Keratinocyte (primary cell): ENCODE measurements around the gene ALX4.

Experiments used
- EZH2 ChIP-seq: IDR thresholded peaks from one replicate; pipeline ENCODE4 v1.6.1; 2012; ENCODE audit warnings: inconsistent platforms, mild to moderate bottlenecking, low read length, moderate library complexity
- TF ChIP-seq, protein P1 (sequence below), 3 experiments: IDR thresholded peaks in 1 of 3; conservative IDR thresholded peaks in 1 of 3; optimal IDR thresholded peaks in 1 of 3; 2 replicates in 2 of 3; 3 replicates in 1 of 3; pipeline versions ENCODE3 to v1.5.1; 2011; ENCODE audit warnings: low read length in 3 of 3, mild to moderate bottlenecking in 3 of 3, moderate library complexity in 2 of 3, control low read depth in 1 of 3, inconsistent platforms in 1 of 3; ENCODE audit not compliant: insufficient read depth in 2 of 3; ENCODE audit errors: extremely low read depth in 1 of 3

DNA sequence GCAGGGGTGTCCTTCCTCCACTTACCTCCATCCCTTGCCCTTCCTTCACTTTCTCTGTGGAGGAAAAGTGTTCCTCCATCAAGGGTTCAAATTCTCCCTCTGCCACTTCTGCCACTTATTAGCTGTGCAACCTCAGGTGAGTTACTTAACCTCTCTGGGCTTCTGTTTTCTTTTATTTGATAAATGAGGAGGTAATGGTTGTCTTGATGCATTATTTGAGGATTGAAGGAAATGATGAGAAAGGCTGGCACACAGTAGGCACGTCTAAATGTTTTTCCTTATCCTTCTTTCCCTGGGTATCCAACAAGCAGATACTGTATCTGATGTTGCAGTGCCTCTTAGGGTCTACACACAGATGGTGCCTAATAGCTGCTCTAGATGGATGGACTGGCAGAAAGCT, 14.3 kb upstream of the ALX4 start:
- TF ChIP-seq, protein P1, sequence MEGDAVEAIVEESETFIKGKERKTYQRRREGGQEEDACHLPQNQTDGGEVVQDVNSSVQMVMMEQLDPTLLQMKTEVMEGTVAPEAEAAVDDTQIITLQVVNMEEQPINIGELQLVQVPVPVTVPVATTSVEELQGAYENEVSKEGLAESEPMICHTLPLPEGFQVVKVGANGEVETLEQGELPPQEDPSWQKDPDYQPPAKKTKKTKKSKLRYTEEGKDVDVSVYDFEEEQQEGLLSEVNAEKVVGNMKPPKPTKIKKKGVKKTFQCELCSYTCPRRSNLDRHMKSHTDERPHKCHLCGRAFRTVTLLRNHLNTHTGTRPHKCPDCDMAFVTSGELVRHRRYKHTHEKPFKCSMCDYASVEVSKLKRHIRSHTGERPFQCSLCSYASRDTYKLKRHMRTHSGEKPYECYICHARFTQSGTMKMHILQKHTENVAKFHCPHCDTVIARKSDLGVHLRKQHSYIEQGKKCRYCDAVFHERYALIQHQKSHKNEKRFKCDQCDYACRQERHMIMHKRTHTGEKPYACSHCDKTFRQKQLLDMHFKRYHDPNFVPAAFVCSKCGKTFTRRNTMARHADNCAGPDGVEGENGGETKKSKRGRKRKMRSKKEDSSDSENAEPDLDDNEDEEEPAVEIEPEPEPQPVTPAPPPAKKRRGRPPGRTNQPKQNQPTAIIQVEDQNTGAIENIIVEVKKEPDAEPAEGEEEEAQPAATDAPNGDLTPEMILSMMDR (optimal IDR thresholded peaks at IDR 0.05 in 1 of 3, IDR thresholded peaks at IDR 0.05 in 1 of 3, conservative IDR thresholded peaks at IDR 0.05 in 1 of 3; ENCODE audit: extremely low read depth in 1 of 3, insufficient read depth in 2 of 3, low read length in 3 of 3), result no peak
- no peak for TF ChIP-seq EZH2
